Mammary epithelial cell (primary cell): Measurements from ENCODE around the gene LOXL1.

Source experiments
- CTCF ChIP-seq, 2 donors: IDR thresholded peaks in 1 of 2; conservative IDR thresholded peaks in 1 of 2; 2 replicates each; pipeline ENCODE4 v1.5.1; 2011 to 2012; ENCODE audit warnings: inconsistent platforms in 2 of 2, low read length in 2 of 2, mild to moderate bottlenecking in 2 of 2, control low read depth in 1 of 2, low read depth in 1 of 2; ENCODE audit not compliant: insufficient read depth in 1 of 2; ENCODE audit errors: extremely low read depth in 1 of 2
- EZH2 ChIP-seq: IDR thresholded peaks from 2 replicates; pipeline ENCODE4 v1.6.1; 2012; ENCODE audit warnings: low read length, inconsistent platforms, borderline replicate concordance

GRCh38 chr15:73915082-73915481, 11.2 kb upstream of the LOXL1 start:
- TF ChIP-seq CTCF (conservative IDR thresholded peaks at IDR 0.05 in 1 of 2, IDR thresholded peaks at IDR 0.05 in 1 of 2; ENCODE audit: extremely low read depth in 1 of 2, insufficient read depth in 1 of 2, low read depth in 1 of 2, low read length in 2 of 2), result no peak
- no peak for TF ChIP-seq EZH2
